Natural killer cell (primary cell): ENCODE results near the gene RALB. TPM values are rescaled to one million over a fixed set of nuclear protein-coding genes. Genes with fewer than 3 reads are reported as not detected.

Experiments used
- ATAC-seq, 3 donors: fragments of 150-1000 bp in 2 of 3; fragments of 200-7000 bp in 1 of 3; cut with Tn5 transposase; 1 replicate in 1 of 3; 2 replicates in 2 of 3; pipeline ENCODE4 v1.10.0; 2021; ENCODE audit warnings: mild to moderate bottlenecking in 2 of 3, moderate library complexity in 2 of 3
- DNase-seq, 2 donors: peaks; one replicate each; pipeline versions ENCODE4 v3.0.0 to v3.0.0-alpha.2; 2013 to 2021; ENCODE audit warnings: mixed read lengths in 1 of 2
- H3K27ac ChIP-seq: one replicate; pipeline ENCODE4 v1.5.1; 2013; ENCODE audit warnings: mild to moderate bottlenecking, low read length
- H3K27me3 ChIP-seq: one replicate; pipeline ENCODE4 v1.6.1; 2013; ENCODE audit warnings: low read length; ENCODE audit not compliant: control insufficient read depth, insufficient read depth
- H3K36me3 ChIP-seq: one replicate; pipeline ENCODE4 v1.6.1; 2013; ENCODE audit warnings: low read length; ENCODE audit not compliant: control insufficient read depth, insufficient read depth
- H3K4me1 ChIP-seq: one replicate; pipeline ENCODE4 v1.6.1; 2013; ENCODE audit warnings: low read length; ENCODE audit not compliant: control insufficient read depth, insufficient read depth
- H3K4me3 ChIP-seq: one replicate; pipeline ENCODE4 v1.5.1; 2013; ENCODE audit warnings: low read length
- H3K9me3 ChIP-seq: one replicate; pipeline ENCODE4 v1.6.1; 2013; ENCODE audit warnings: low read length; ENCODE audit not compliant: control insufficient read depth, insufficient read depth
- H3K27ac Mint-ChIP-seq, 2 donors: one replicate each; pipeline ENCODE4 v1.8.0; 2022; ENCODE audit warnings: mild to moderate bottlenecking in 2 of 2, mixed read lengths in 2 of 2, moderate library complexity in 1 of 2
- H3K27me3 Mint-ChIP-seq, 2 donors: one replicate each; pipeline ENCODE4 v1.8.0; 2022; ENCODE audit warnings: low read depth in 2 of 2, mixed read lengths in 2 of 2
- H3K36me3 Mint-ChIP-seq: one replicate; pipeline ENCODE4 v1.8.0; 2022; ENCODE audit warnings: mixed read lengths
- H3K4me1 Mint-ChIP-seq, 2 donors: one replicate each; pipeline ENCODE4 v1.8.0; 2022; ENCODE audit warnings: mixed read lengths in 2 of 2
- H3K4me3 Mint-ChIP-seq: one replicate; pipeline ENCODE4 v1.8.0; 2022; ENCODE audit warnings: mild to moderate bottlenecking, moderate library complexity, mixed read lengths
- H3K9me3 Mint-ChIP-seq, 2 donors: one replicate each; pipeline ENCODE4 v1.8.0; 2022; ENCODE audit warnings: mixed read lengths in 2 of 2
- WGBS: methylation state at CpG from one replicate; pipeline ENCODE4 v1.1.7; 2013; ENCODE audit warnings: missing lambda C conversion rate; ENCODE audit not compliant: insufficient coverage; 5-methylcytosine and 5-hydroxymethylcytosine counted together
- intact Hi-C: fragments of 100-400 bp; cut with micrococcal nuclease; formaldehyde crosslinking; loops from one replicate; pipeline ENCODE4 v1.14.2; 2022
- total RNA-seq, 4 donors: library from RNA; stranded (reverse); fragments of 120-200 nt in 1 of 4; gene quantifications; one replicate each; pipeline versions ENCODE4 v1.2.3 to v1.2.4, GENCODE V29; 2013 to 2022
- TF ChIP-seq, protein P1 (sequence below): fragments of 200-600 bp; IDR thresholded peaks from one replicate; pipeline ENCODE4 v1.8.0; 2022; ENCODE audit warnings: antibody characterized with exemption

Gene RALB
- total RNA-seq, 3 donors from 2014 or later (not counting 1 experiment from before 2014, with no cell fraction given), result 21.0 to 25.9 (median 25.4) TPM

DNA sequence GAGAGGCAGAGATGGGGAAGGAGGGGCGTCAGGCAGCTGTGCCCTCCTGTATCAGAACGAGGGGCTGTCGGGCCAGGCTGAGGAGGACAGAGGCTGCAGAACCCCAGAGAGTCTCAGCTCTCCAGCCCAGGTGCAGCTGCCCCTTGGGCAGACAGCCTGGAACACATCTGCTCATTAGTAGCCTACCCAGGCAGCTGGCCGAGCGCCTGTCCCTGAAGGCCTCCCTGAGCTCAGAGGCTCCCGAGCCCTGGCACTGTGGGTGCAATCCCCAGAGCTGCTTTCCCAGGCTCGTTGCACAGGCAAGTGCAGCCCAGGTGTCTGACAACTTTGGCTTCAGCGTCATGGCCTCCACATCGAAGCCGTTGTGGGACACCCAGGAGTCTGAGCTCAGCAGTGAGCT is 16.3 kb upstream of the RALB start:
- Mint-ChIP-seq H3K27ac (no peak overlapping the region), H3K27me3 (peaks cover 0 to 4% of the 10 kb centered on the region in 2 donors), H3K4me3 (no peak overlapping the region), H3K36me3 (no peaks in the 10 kb centered on the region), H3K9me3 (no peaks in the 10 kb centered on the region), H3K4me1 (peaks cover 6 to 18% of the 10 kb centered on the region in 2 donors)
- Histone ChIP-seq H3K9me3 (no peaks in the 10 kb centered on the region), H3K4me3 (no peak overlapping the region), H3K4me1 (peaks cover 20% of the 10 kb centered on the region), H3K36me3 (no peaks in the 10 kb centered on the region), H3K27me3 (no peaks in the 10 kb centered on the region), H3K27ac (no peak overlapping the region)
- no peak for ATAC-seq
- TF ChIP-seq, protein P1, sequence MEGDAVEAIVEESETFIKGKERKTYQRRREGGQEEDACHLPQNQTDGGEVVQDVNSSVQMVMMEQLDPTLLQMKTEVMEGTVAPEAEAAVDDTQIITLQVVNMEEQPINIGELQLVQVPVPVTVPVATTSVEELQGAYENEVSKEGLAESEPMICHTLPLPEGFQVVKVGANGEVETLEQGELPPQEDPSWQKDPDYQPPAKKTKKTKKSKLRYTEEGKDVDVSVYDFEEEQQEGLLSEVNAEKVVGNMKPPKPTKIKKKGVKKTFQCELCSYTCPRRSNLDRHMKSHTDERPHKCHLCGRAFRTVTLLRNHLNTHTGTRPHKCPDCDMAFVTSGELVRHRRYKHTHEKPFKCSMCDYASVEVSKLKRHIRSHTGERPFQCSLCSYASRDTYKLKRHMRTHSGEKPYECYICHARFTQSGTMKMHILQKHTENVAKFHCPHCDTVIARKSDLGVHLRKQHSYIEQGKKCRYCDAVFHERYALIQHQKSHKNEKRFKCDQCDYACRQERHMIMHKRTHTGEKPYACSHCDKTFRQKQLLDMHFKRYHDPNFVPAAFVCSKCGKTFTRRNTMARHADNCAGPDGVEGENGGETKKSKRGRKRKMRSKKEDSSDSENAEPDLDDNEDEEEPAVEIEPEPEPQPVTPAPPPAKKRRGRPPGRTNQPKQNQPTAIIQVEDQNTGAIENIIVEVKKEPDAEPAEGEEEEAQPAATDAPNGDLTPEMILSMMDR, result no peak
- DNase-seq, result no peak
- intact Hi-C loops, result no loop called here
- WGBS, result 91% methylated on average over 10 of the region's 10 CpGs

GRCh38 chr2:120236791-120237190 is 15.9 kb upstream of the RALB start:
- no peaks in the 10 kb centered on the region for H3K36me3 ChIP-seq
- 93% methylated on average over 4 of the region's 5 CpGs for WGBS
- no peak overlapping the region for H3K27ac ChIP-seq
- DNase-seq, result no peak
- Mint-ChIP-seq H3K27me3 (peaks cover 0 to 4% of the 10 kb centered on the region in 2 donors), H3K4me1 (peaks cover 6 to 14% of the 10 kb centered on the region in 2 donors), H3K36me3 (no peaks in the 10 kb centered on the region), H3K4me3 (no peak overlapping the region), H3K9me3 (no peaks in the 10 kb centered on the region), H3K27ac (no peak overlapping the region)
- H3K9me3 ChIP-seq, result no peaks in the 10 kb centered on the region
- no peak for ATAC-seq
- TF ChIP-seq, protein P1, result no peak
- H3K27me3 ChIP-seq, result no peaks in the 10 kb centered on the region
- intact Hi-C loops, result no loop called here
- peaks cover 15% of the 10 kb centered on the region for H3K4me1 ChIP-seq
- no peak overlapping the region for H3K4me3 ChIP-seq

- DNase-seq (no peak), ATAC-seq (no peak)
- Histone ChIP-seq H3K4me3 (no peak overlapping the region), H3K4me1 (peaks cover 12% of the 10 kb centered on the region), H3K27me3 (no peaks in the 10 kb centered on the region), H3K36me3 (no peaks in the 10 kb centered on the region), H3K9me3 (no peaks in the 10 kb centered on the region), H3K27ac (no peak overlapping the region)
- intact Hi-C loops, result no loop called here
- WGBS, result 92% methylated on average over 10 of the region's 10 CpGs
- no peak overlapping the region for H3K4me3 Mint-ChIP-seq
- TF ChIP-seq, protein P1, result no peak
- H3K4me1 Mint-ChIP-seq, result peaks cover 6 to 7% of the 10 kb centered on the region in 2 donors
- peaks cover 0 to 4% of the 10 kb centered on the region in 2 donors for H3K27me3 Mint-ChIP-seq
- H3K27ac Mint-ChIP-seq, result no peak overlapping the region
- no peaks in the 10 kb centered on the region for H3K9me3 Mint-ChIP-seq
- no peaks in the 10 kb centered on the region for H3K36me3 Mint-ChIP-seq
Measured at GRCh38 chr2:120237491-120237902, 15.2 kb upstream of the RALB start.

GRCh38 chr2:120238728-120239487 is 13.7 kb upstream of the RALB start:
- intact Hi-C loops, result no loop called here
- ATAC-seq (no peak), DNase-seq (no peak)
- Histone ChIP-seq H3K9me3 (no peaks in the 10 kb centered on the region), H3K36me3 (no peaks in the 10 kb centered on the region), H3K4me3 (no peak overlapping the region), H3K4me1 (no peaks in the 10 kb centered on the region), H3K27me3 (no peaks in the 10 kb centered on the region), H3K27ac (no peak overlapping the region)
- H3K27ac Mint-ChIP-seq, result no peak overlapping the region
- H3K4me1 Mint-ChIP-seq, result no peaks in the 10 kb centered on the region
- H3K9me3 Mint-ChIP-seq, result no peaks in the 10 kb centered on the region
- peaks cover 0 to 4% of the 10 kb centered on the region in 2 donors for H3K27me3 Mint-ChIP-seq
- H3K36me3 Mint-ChIP-seq, result no peaks in the 10 kb centered on the region
- no peak overlapping the region for H3K4me3 Mint-ChIP-seq
- WGBS, result 92% methylated on average over 22 of the region's 22 CpGs
- TF ChIP-seq, protein P1, result no peak
